H1 (cell line): ENCODE data around the gene SIAH3. TPM values are rescaled to one million over a fixed set of nuclear protein-coding genes. Genes with fewer than 3 reads are reported as not detected.
A peak's percentile ranks its signal among the peaks of the same experiment; 100 is the strongest.

ENCODE experiments used
- CTCF ChIA-PET: fragments of 300-600 bp; sonication (Branson Sonifier 250); formaldehyde crosslinking; loops from one replicate; lab custom pipeline; 2021; ENCODE audit not compliant: partially characterized antibody; lab: Charles Lee
- POLR2A ChIA-PET: fragments of 300-600 bp; sonication (Branson Sonifier 250); formaldehyde crosslinking; loops from one replicate; lab custom pipeline; 2021; ENCODE audit warnings: inconsistent platforms; ENCODE audit not compliant: partially characterized antibody; lab: Charles Lee
- DNase-seq, 2 experiments: peaks; one replicate each; pipeline versions ENCODE4 v3.0.0 to v3.0.0-alpha.2; 2010 to 2022; ENCODE audit warnings: low spot score in 2 of 2, low read depth in 1 of 2, mixed read lengths in 1 of 2
- FAIRE-seq: peaks from 2 replicates; lab custom pipeline; 2011; peaks lifted over from hg19 to GRCh38; lab: Jason Lieb, UNC
- H2AFZ ChIP-seq: 2 replicates; pipeline ENCODE4 v1.8.1; 2012; ENCODE audit warnings: low read length, inconsistent platforms
- H2AK5ac ChIP-seq: 2 replicates; pipeline ENCODE4 v1.6.1; 2013; ENCODE audit warnings: low read depth, low read length
- H2BK120ac ChIP-seq: replicated peaks from 2 replicates; pipeline ENCODE3; 2013; ENCODE audit warnings: low read depth, low read length, inconsistent platforms
- H2BK12ac ChIP-seq: 2 replicates; pipeline ENCODE4 v1.6.1; 2013; ENCODE audit warnings: low read depth, low read length
- H2BK15ac ChIP-seq: 2 replicates; pipeline ENCODE4 v1.6.1; 2013; ENCODE audit warnings: low read length
- H2BK20ac ChIP-seq: 2 replicates; pipeline ENCODE4 v1.6.1; 2013; ENCODE audit warnings: low read length
- H2BK5ac ChIP-seq: 2 replicates; pipeline ENCODE4 v1.6.1; 2013; ENCODE audit warnings: low read depth, low read length
- H3K14ac ChIP-seq: 2 replicates; pipeline ENCODE4 v1.6.1; 2013; ENCODE audit warnings: inconsistent platforms; ENCODE audit not compliant: insufficient read length
- H3K18ac ChIP-seq: 2 replicates; pipeline ENCODE4 v1.6.1; 2013; ENCODE audit warnings: low read length; ENCODE audit errors: extremely low read depth
- H3K23ac ChIP-seq: 2 replicates; pipeline ENCODE4 v1.6.1; 2013; ENCODE audit warnings: inconsistent platforms; ENCODE audit not compliant: insufficient read length
- H3K23me2 ChIP-seq: 2 replicates; pipeline ENCODE4 v1.6.1; 2013; ENCODE audit warnings: low read depth, low read length
- H3K27ac ChIP-seq: 2 replicates; pipeline ENCODE4 v1.6.1; 2011; ENCODE audit warnings: low read depth, low read length, inconsistent platforms
- H3K27me3 ChIP-seq, 4 experiments: replicated peaks in 1 of 4; 1 replicate in 1 of 4; 2 replicates in 3 of 4; pipeline versions ENCODE4 v1.6.1 to v1.8.1; 2011 to 2013; ENCODE audit warnings: low read length in 3 of 4, mild to moderate bottlenecking in 3 of 4, inconsistent platforms in 2 of 4, mixed read lengths in 2 of 4, moderate library complexity in 1 of 4; ENCODE audit not compliant: control insufficient read depth in 3 of 4, insufficient read depth in 3 of 4; ENCODE audit errors: extremely low read depth in 1 of 4
- H3K36me3 ChIP-seq, 4 experiments: 2 replicates each; pipeline versions ENCODE4 v1.6.1 to v1.8.1; 2011 to 2013; ENCODE audit warnings: mild to moderate bottlenecking in 4 of 4, low read length in 3 of 4, moderate library complexity in 2 of 4, control low read depth in 1 of 4, inconsistent platforms in 1 of 4; ENCODE audit not compliant: insufficient read depth in 4 of 4, control insufficient read depth in 2 of 4
- H3K4ac ChIP-seq: replicated peaks from 2 replicates; pipeline ENCODE3; 2013; ENCODE audit warnings: low read length, low read depth, mixed read lengths, inconsistent platforms; ENCODE audit not compliant: insufficient read length
- H3K4me1 ChIP-seq, 4 experiments: replicated peaks in 1 of 4; 1 replicate in 1 of 4; 2 replicates in 3 of 4; pipeline versions ENCODE4 v1.6.1 to v1.8.1; 2011 to 2013; ENCODE audit warnings: low read length in 3 of 4, inconsistent platforms in 2 of 4, mixed read lengths in 1 of 4; ENCODE audit not compliant: insufficient read depth in 4 of 4, control insufficient read depth in 3 of 4
- H3K4me2 ChIP-seq, 2 experiments: 2 replicates each; pipeline versions ENCODE4 v1.6.1 to v1.8.1; 2011 to 2013; ENCODE audit warnings: low read depth in 2 of 2, low read length in 2 of 2, control low read depth in 1 of 2, inconsistent platforms in 1 of 2, mild to moderate bottlenecking in 1 of 2; ENCODE audit not compliant: insufficient read depth in 1 of 2
- H3K4me3 ChIP-seq, 4 experiments: fragments of 200-600, 300-600 bp in 1 of 4; sonication (generic), shearing (Covaris generic), sonication (Bioruptor Twin) in 1 of 4; 2 replicates each; pipeline versions ENCODE4 v1.5.1 to v1.8.1; 2011 to 2016; ENCODE audit warnings: low read length in 4 of 4, low read depth in 3 of 4, control low read depth in 2 of 4, inconsistent platforms in 2 of 4, mild to moderate bottlenecking in 2 of 4, mixed read lengths in 1 of 4, moderate library complexity in 1 of 4; ENCODE audit not compliant: insufficient read depth in 2 of 4; ENCODE audit errors: extremely low read depth in 1 of 4
- H3K56ac ChIP-seq: replicated peaks from 2 replicates; pipeline ENCODE3; 2013; ENCODE audit warnings: low read depth, mild to moderate bottlenecking, mixed read lengths, low read length, inconsistent platforms; ENCODE audit not compliant: insufficient read length
- H3K79me1 ChIP-seq: 2 replicates; pipeline ENCODE4 v1.6.1; 2013; ENCODE audit warnings: low read depth, low read length, control low read depth
- H3K79me2 ChIP-seq, 2 experiments: 2 replicates each; pipeline versions ENCODE4 v1.6.1 to v1.8.1; 2012 to 2013; ENCODE audit warnings: low read length in 2 of 2, mild to moderate bottlenecking in 2 of 2, inconsistent platforms in 1 of 2; ENCODE audit not compliant: insufficient read depth in 2 of 2, control insufficient read depth in 1 of 2
- H3K9ac ChIP-seq, 4 experiments: replicated peaks in 1 of 4; 1 replicate in 1 of 4; 2 replicates in 3 of 4; pipeline versions ENCODE4 v1.6.1 to v1.8.1; 2011 to 2013; ENCODE audit warnings: low read depth in 3 of 4, low read length in 3 of 4, control low read depth in 2 of 4, mild to moderate bottlenecking in 2 of 4, moderate library complexity in 2 of 4, inconsistent platforms in 1 of 4; ENCODE audit errors: extremely low read depth in 1 of 4
- H3K9me3 ChIP-seq, 2 experiments: 2 replicates each; pipeline versions ENCODE4 v1.6.1 to v1.8.1; 2012 to 2013; ENCODE audit warnings: mild to moderate bottlenecking in 2 of 2, moderate library complexity in 2 of 2, control low read depth in 1 of 2, inconsistent platforms in 1 of 2, low read depth in 1 of 2, low read length in 1 of 2, mixed read lengths in 1 of 2; ENCODE audit not compliant: insufficient read depth in 2 of 2
- H4K20me1 ChIP-seq, 2 experiments: replicated peaks in 1 of 2; 2 replicates each; pipeline versions ENCODE3 to v1.8.1; 2011 to 2013; ENCODE audit warnings: inconsistent platforms in 2 of 2, low read length in 2 of 2, mild to moderate bottlenecking in 1 of 2; ENCODE audit not compliant: insufficient read depth in 2 of 2, control insufficient read depth in 1 of 2
- H4K5ac ChIP-seq: 2 replicates; pipeline ENCODE4 v1.6.1; 2013; ENCODE audit warnings: low read length, low read depth, mixed read lengths, inconsistent platforms; ENCODE audit not compliant: insufficient read length
- H4K8ac ChIP-seq: 2 replicates; pipeline ENCODE4 v1.8.0; 2013; ENCODE audit warnings: mild to moderate bottlenecking, moderate library complexity, low read length, inconsistent platforms; ENCODE audit not compliant: insufficient read depth; ENCODE audit errors: extremely low read depth
- H4K91ac ChIP-seq: replicated peaks from 2 replicates; pipeline ENCODE3; 2013; ENCODE audit warnings: low read length, mixed read lengths, inconsistent platforms; ENCODE audit not compliant: insufficient read length
- BRCA1 ChIP-seq: IDR thresholded peaks from 2 replicates; pipeline ENCODE4 v1.6.1; 2012; ENCODE audit warnings: low read depth, low read length, improper control_type of control experiment
- CBX5 ChIP-seq: fragments of 300-800, 300-1000 bp; sonication (generic); IDR thresholded peaks from 2 replicates; pipeline ENCODE4 v1.7.1; 2016; ENCODE audit warnings: antibody characterized with exemption, low read length, low read depth
- CHD2 ChIP-seq: IDR thresholded peaks from 2 replicates; pipeline ENCODE4 v1.6.1; 2012; ENCODE audit warnings: low read length, improper control_type of control experiment
- GTF2F1 ChIP-seq: IDR thresholded peaks from 2 replicates; pipeline ENCODE4 v1.6.1; 2012; ENCODE audit warnings: low read depth, low read length, improper control_type of control experiment, borderline replicate concordance
- SAP30 ChIP-seq: fragments of 300-600 bp; sonication (generic); IDR thresholded peaks from 2 replicates; pipeline ENCODE4 v1.7.1; 2012; ENCODE audit warnings: low read length, moderate library complexity, mild to moderate bottlenecking, inconsistent platforms; ENCODE audit not compliant: insufficient read depth, insufficient replicate concordance
- SIN3A ChIP-seq, 2 experiments: IDR thresholded peaks in 1 of 2; conservative IDR thresholded peaks in 1 of 2; 2 replicates each; pipeline ENCODE4 v1.6.1; 2011 to 2012; ENCODE audit warnings: low read length in 2 of 2, improper control_type of control experiment in 1 of 2, low read depth in 1 of 2, mild to moderate bottlenecking in 1 of 2
- SP4 ChIP-seq: IDR thresholded peaks from 2 replicates; pipeline ENCODE4 v1.6.1; 2012; ENCODE audit warnings: low read length, inconsistent platforms
- SUZ12 ChIP-seq: fragments of 200-600 bp; sonication (generic); IDR thresholded peaks from 2 replicates; pipeline ENCODE4 v1.6.1; 2012; ENCODE audit warnings: mild to moderate bottlenecking, inconsistent platforms, low read length, moderate library complexity, mixed read lengths
- TEAD4 ChIP-seq: IDR thresholded peaks from 2 replicates; pipeline ENCODE4 v1.6.1; 2012; ENCODE audit warnings: low read depth, low read length, inconsistent platforms, mixed read lengths
- WGBS, 2 experiments: shearing (Covaris generic) in 1 of 2; methylation state at CpG; one replicate each; pipeline versions ENCODE4 v1.1.6 to v1.1.7; 2013 to 2015; ENCODE audit warnings: low lambda C conversion rate in 2 of 2, mixed read lengths in 2 of 2, inconsistent platforms in 1 of 2, low coverage in 1 of 2, missing lambda C conversion rate in 1 of 2; ENCODE audit not compliant: insufficient replicate concordance in 2 of 2, insufficient coverage in 1 of 2, insufficient read length in 1 of 2; ENCODE audit errors: extremely low coverage in 1 of 2, missing lambda C conversion rate in 1 of 2; 5-methylcytosine and 5-hydroxymethylcytosine counted together
- polyA plus RNA-seq, 7 experiments: library from polyadenylated mRNA; depleted of rRNA in 3 of 7; stranded (reverse) in 5 of 7; unstranded in 2 of 7; fragments of >200 nt in 5 of 7; fragments of 200-250 nt in 2 of 7; gene quantifications; 1 replicate in 5 of 7; 2 replicates in 1 of 7; 4 replicates in 1 of 7; pipeline versions ENCODE4 v1.2.1 to v1.2.3, GENCODE V29; 2011 to 2013; ENCODE audit warnings: missing spikeins in 2 of 7, mixed read lengths in 2 of 7
- total RNA-seq: library from RNA; stranded (reverse); fragmentation: NEBNext Ultra II Directional; extraction: Animal tissue kit (Norgen Biotek cat#: 25700); gene quantifications from 2 replicates; pipeline ENCODE4 v1.2.1, GENCODE V29; 2021
- TF ChIP-seq, protein P1 (sequence below): IDR thresholded peaks from 2 replicates; pipeline ENCODE4 v1.6.1; 2012; ENCODE audit warnings: inconsistent platforms
- TF ChIP-seq, protein P2 (sequence below): IDR thresholded peaks from 2 replicates; pipeline ENCODE4 v1.6.1; 2011; ENCODE audit warnings: low read depth, mild to moderate bottlenecking, low read length; ENCODE audit not compliant: insufficient read depth

Gene SIAH3
- total and polyA plus RNA-seq, 2 of the 8 experiments (the other 6 are each of a cell fraction or from before 2014, with no cell fraction given) = 0.15 to 0.17 TPM

DNA sequence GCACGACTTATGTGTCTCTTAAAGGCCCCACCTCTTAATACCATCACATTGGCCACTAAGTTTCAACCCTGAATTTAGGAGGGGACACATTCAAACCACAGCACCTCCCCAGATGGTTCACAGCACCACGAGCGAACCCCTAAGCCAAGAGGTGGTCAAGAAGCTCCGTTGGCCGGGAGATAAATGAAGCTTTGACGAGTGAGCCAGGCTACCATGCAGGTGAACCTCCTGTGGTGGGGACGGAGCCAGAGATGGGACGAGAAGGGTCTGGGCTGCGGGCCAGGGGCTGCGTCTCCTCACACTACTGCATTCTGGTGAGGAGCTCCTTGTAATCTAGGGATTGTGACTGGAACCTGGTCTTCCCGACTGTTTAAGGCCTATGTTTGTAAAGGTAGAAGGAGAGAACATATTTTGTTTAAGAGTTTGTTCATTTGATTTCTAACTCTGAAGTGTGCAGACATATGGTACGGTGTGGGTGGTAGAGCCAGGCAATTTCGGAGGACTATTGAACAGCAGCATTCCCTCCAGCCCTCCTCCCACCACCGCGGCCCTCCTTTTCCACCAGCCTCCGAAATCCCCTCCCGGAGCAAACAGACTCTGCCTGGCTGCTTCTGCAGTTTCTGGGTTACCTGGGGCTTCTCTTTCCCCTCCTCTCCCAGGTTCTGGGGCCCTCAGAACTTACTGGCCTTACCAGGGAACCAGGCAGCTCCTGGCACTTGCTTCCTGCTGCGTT lies 31.3 kb downstream of the SIAH3 start:
- H4K91ac ChIP-seq = no peak overlapping the region
- H3K23me2 ChIP-seq = no peaks in the 10 kb centered on the region
- POLR2A ChIA-PET = no interaction called here
- CTCF ChIA-PET = no interaction called here
- no peak overlapping the region for H3K4ac ChIP-seq
- no peaks in the 10 kb centered on the region for H3K9me3 ChIP-seq
- H3K14ac ChIP-seq = no peak overlapping the region
- no peaks in the 10 kb centered on the region for H3K36me3 ChIP-seq
- H3K27me3 ChIP-seq = no peaks in the 10 kb centered on the region
- H4K5ac ChIP-seq = no peak overlapping the region
- H2AK5ac ChIP-seq = 0 out of 2 replicates have a peak overlapping the region, but pooled peaks have one; percentile 79
- no peak overlapping the region for H2BK12ac ChIP-seq
- H3K23ac ChIP-seq = no peak overlapping the region
- no peak overlapping the region for H3K9ac ChIP-seq
- 0 out of 2 replicates have a peak overlapping the region, but pooled peaks have one; percentile 49 for H2BK15ac ChIP-seq
- no peak overlapping the region for H3K18ac ChIP-seq
- H3K79me1 ChIP-seq = no peaks in the 10 kb centered on the region
- DNase-seq (peak in 1 of 2 experiments; percentile 24), FAIRE-seq (no peak)
- no peak overlapping the region for H2BK20ac ChIP-seq
- H3K79me2 ChIP-seq = no peaks in the 10 kb centered on the region
- H2BK120ac ChIP-seq = no peak overlapping the region
- H3K56ac ChIP-seq = no peak overlapping the region
- H2BK5ac ChIP-seq = no peak overlapping the region
- WGBS, 2 experiments = 88% methylated on average over 18 of the region's 18 CpGs; no CpG with 5 or more reads in 1 of the 2 experiments
- H4K20me1 ChIP-seq = no peaks in the 10 kb centered on the region
- no peak overlapping the region for H3K4me2 ChIP-seq
- H3K4me1 ChIP-seq = peaks cover 0 to 9% (median 4%) of the 10 kb centered on the region in 4 experiments; a peak in 4 of 7 replicates
- H4K8ac ChIP-seq = no peak overlapping the region
- no peak overlapping the region for H3K27ac ChIP-seq
- H3K4me3 ChIP-seq = no peak overlapping the region
- no peak overlapping the region for H2AFZ ChIP-seq
- no peak for TF ChIP-seq CBX5
- no peak for TF ChIP-seq SUZ12
- no peak for TF ChIP-seq CHD2
- TF ChIP-seq, protein P1, sequence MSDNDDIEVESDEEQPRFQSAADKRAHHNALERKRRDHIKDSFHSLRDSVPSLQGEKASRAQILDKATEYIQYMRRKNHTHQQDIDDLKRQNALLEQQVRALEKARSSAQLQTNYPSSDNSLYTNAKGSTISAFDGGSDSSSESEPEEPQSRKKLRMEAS = no peak
- TF ChIP-seq SAP30 = no peak
- TF ChIP-seq BRCA1 = no peak
- TF ChIP-seq GTF2F1 = no peak
- no peak for TF ChIP-seq TEAD4
- no peak for TF ChIP-seq SP4
- no peak for TF ChIP-seq SIN3A (conservative IDR thresholded peaks at IDR 0.05 in 1 of 2, IDR thresholded peaks at IDR 0.05 in 1 of 2; ENCODE audit: low read depth in 1 of 2, low read length in 2 of 2)
- TF ChIP-seq, protein P2, sequence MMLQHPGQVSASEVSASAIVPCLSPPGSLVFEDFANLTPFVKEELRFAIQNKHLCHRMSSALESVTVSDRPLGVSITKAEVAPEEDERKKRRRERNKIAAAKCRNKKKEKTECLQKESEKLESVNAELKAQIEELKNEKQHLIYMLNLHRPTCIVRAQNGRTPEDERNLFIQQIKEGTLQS = no peak
